Measurements from ENCODE around the gene ETV1. TPM values are rescaled to one million over a fixed set of nuclear protein-coding genes. Genes with fewer than 3 reads are reported as not detected.

Gene ETV1
- total and polyA plus RNA-seq, 9 of the 15 experiments (the other 6 are each of a cell fraction or from before 2014, with no cell fraction given) = 7.2 to 27.4 (median 14.0) TPM

GRCh38 chr7:13850185-13850752 lies 139.2 kb downstream of the ETV1 start (continued):
- TF ChIP-seq TCF15 (CRISPR knock-in tag; IDR thresholded peaks at IDR 0.05) (no peak), HDAC2 (IDR thresholded peaks at IDR 0.05) (no peak), CHD1 (IDR thresholded peaks at IDR 0.05; ENCODE audit: low read length) (no peak), ETS1 (conservative IDR thresholded peaks at IDR 0.05; ENCODE audit: control insufficient read depth, low read depth, low read length) (no peak), TFE3 (CRISPR knock-in tag; IDR thresholded peaks at IDR 0.05) (no peak), ZNF311 (CRISPR knock-in tag; IDR thresholded peaks at IDR 0.05) (no peak), CEBPZ (IDR thresholded peaks at IDR 0.05; ENCODE audit: borderline replicate concordance, low read depth, low read length) (no peak), RBM22 (IDR thresholded peaks at IDR 0.05; ENCODE audit: low read depth, low read length, poor library complexity, severe bottlenecking) (no peak), E2F3 (CRISPR knock-in tag; IDR thresholded peaks at IDR 0.05) (no peak), SNRNP70 (optimal IDR thresholded peaks at IDR 0.05; ENCODE audit: low read depth, low read length) (no peak), ARID1B (IDR thresholded peaks at IDR 0.05) (peak; percentile 89), SRF (CRISPR knock-in tag; IDR thresholded peaks at IDR 0.05) (no peak), CREB3L1 (IDR thresholded peaks at IDR 0.05; ENCODE audit: borderline replicate concordance, low read depth) (no peak), XRCC3 (IDR thresholded peaks at IDR 0.05) (no peak), NCOA2 (IDR thresholded peaks at IDR 0.05; ENCODE audit: partially characterized antibody in 2 of 2) (no peak), MECOM (CRISPR knock-in tag; IDR thresholded peaks at IDR 0.05) (no peak), MTA2 (IDR thresholded peaks at IDR 0.05; ENCODE audit: low read depth) (no peak), ZBED1 (IDR thresholded peaks at IDR 0.05) (no peak), CBX1 (IDR thresholded peaks at IDR 0.05; ENCODE audit: low read depth) (no peak)
